H9 (cell line): ENCODE measurements around the gene SMYD1. TPM values are rescaled to one million over a fixed set of nuclear protein-coding genes. Genes with fewer than 3 reads are reported as not detected.

ENCODE experiments used
- DNase-seq: peaks from one replicate; pipeline ENCODE4 v3.0.0-alpha.2; 2017
- H2AFZ ChIP-seq: one replicate; pipeline ENCODE4 v1.6.1; 2013; ENCODE audit warnings: mild to moderate bottlenecking, low read length, control low read depth, moderate library complexity
- H2AK5ac ChIP-seq: 2 replicates; pipeline ENCODE4 v1.6.1; 2013; ENCODE audit warnings: low read length, control low read depth, mixed read lengths; ENCODE audit not compliant: insufficient read length
- H2BK120ac ChIP-seq: one replicate; pipeline ENCODE4 v1.6.1; 2013; ENCODE audit warnings: low read depth, mild to moderate bottlenecking, low read length, control low read depth, inconsistent platforms; ENCODE audit not compliant: poor library complexity, severe bottlenecking
- H2BK12ac ChIP-seq: 2 replicates; pipeline ENCODE4 v1.6.1; 2013; ENCODE audit warnings: low read length, control low read depth, mixed read lengths, low read depth; ENCODE audit not compliant: insufficient read length
- H2BK15ac ChIP-seq: 2 replicates; pipeline ENCODE4 v1.6.1; 2013; ENCODE audit warnings: low read depth, low read length, control low read depth
- H2BK20ac ChIP-seq: one replicate; pipeline ENCODE4 v1.6.1; 2013; ENCODE audit warnings: low read depth, mild to moderate bottlenecking, low read length, control low read depth, inconsistent platforms; ENCODE audit not compliant: poor library complexity, severe bottlenecking
- H2BK5ac ChIP-seq: 2 replicates; pipeline ENCODE4 v1.6.1; 2013; ENCODE audit warnings: low read length, control low read depth, mixed read lengths; ENCODE audit not compliant: insufficient read length
- H3K14ac ChIP-seq: 2 replicates; pipeline ENCODE4 v1.6.1; 2013; ENCODE audit warnings: low read length, control low read depth; ENCODE audit not compliant: insufficient read depth
- H3K18ac ChIP-seq: 2 replicates; pipeline ENCODE4 v1.6.1; 2013; ENCODE audit warnings: low read depth, mild to moderate bottlenecking, mixed read lengths, low read length, control low read depth; ENCODE audit not compliant: insufficient read length
- H3K23ac ChIP-seq: 2 replicates; pipeline ENCODE4 v1.6.1; 2013; ENCODE audit warnings: low read length, control low read depth, mixed read lengths, low read depth; ENCODE audit not compliant: insufficient read length
- H3K23me2 ChIP-seq: 2 replicates; pipeline ENCODE4 v1.6.1; 2013; ENCODE audit warnings: low read depth, mild to moderate bottlenecking, mixed read lengths, low read length, control low read depth; ENCODE audit not compliant: insufficient read length, poor library complexity, severe bottlenecking
- H3K27ac ChIP-seq: 2 replicates; pipeline ENCODE4 v1.5.1; 2013; ENCODE audit warnings: low read length, control low read depth, mixed read lengths, low read depth; ENCODE audit not compliant: insufficient read length
- H3K27me3 ChIP-seq: 2 replicates; pipeline ENCODE4 v1.6.1; 2013; ENCODE audit warnings: low read length, control low read depth, inconsistent platforms; ENCODE audit not compliant: insufficient read depth
- H3K4ac ChIP-seq: 2 replicates; pipeline ENCODE4 v1.6.1; 2013; ENCODE audit warnings: low read depth, mild to moderate bottlenecking, control low read depth, inconsistent platforms, low read length, moderate library complexity
- H3K4me1 ChIP-seq: 2 replicates; pipeline ENCODE4 v1.6.1; 2013; ENCODE audit warnings: low read length, control low read depth, inconsistent platforms; ENCODE audit not compliant: insufficient read depth
- H3K4me2 ChIP-seq: 2 replicates; pipeline ENCODE4 v1.6.1; 2013; ENCODE audit warnings: low read length, control low read depth, mixed read lengths; ENCODE audit not compliant: insufficient read length, insufficient read depth
- H3K56ac ChIP-seq: 2 replicates; pipeline ENCODE4 v1.6.1; 2013; ENCODE audit warnings: low read depth, mild to moderate bottlenecking, mixed read lengths, low read length, control low read depth; ENCODE audit not compliant: insufficient read length
- H3K79me1 ChIP-seq: 2 replicates; pipeline ENCODE4 v1.6.1; 2013; ENCODE audit warnings: low read depth, mild to moderate bottlenecking, moderate library complexity, low read length, control low read depth, inconsistent platforms; ENCODE audit not compliant: insufficient read depth, poor library complexity, severe bottlenecking
- H3K79me2 ChIP-seq: 2 replicates; pipeline ENCODE4 v1.6.1; 2013; ENCODE audit warnings: low read length, control low read depth, inconsistent platforms; ENCODE audit not compliant: insufficient read depth
- H3K9ac ChIP-seq: 2 replicates; pipeline ENCODE4 v1.6.1; 2013; ENCODE audit warnings: low read length, control low read depth, mixed read lengths; ENCODE audit not compliant: insufficient read length; ENCODE audit errors: extremely low read depth
- H3K9me3 ChIP-seq: one replicate; pipeline ENCODE4 v1.6.1; 2013; ENCODE audit warnings: low read depth, low read length, inconsistent platforms; ENCODE audit not compliant: control insufficient read depth
- H3T11ph ChIP-seq: one replicate; pipeline ENCODE4 v1.6.1; 2013; ENCODE audit warnings: mild to moderate bottlenecking, low read length, control low read depth, inconsistent platforms
- H4K20me1 ChIP-seq: one replicate; pipeline ENCODE4 v1.6.1; 2013; ENCODE audit not compliant: control insufficient read depth, insufficient read length, insufficient read depth
- H4K5ac ChIP-seq: 2 replicates; pipeline ENCODE4 v1.6.1; 2013; ENCODE audit warnings: low read depth, mild to moderate bottlenecking, mixed read lengths, low read length, control low read depth; ENCODE audit not compliant: insufficient read length
- H4K8ac ChIP-seq: replicated peaks from 2 replicates; pipeline ENCODE4 v1.6.1; 2013; ENCODE audit warnings: low read length, control low read depth, mixed read lengths, low read depth; ENCODE audit not compliant: insufficient read length
- H4K91ac ChIP-seq: 2 replicates; pipeline ENCODE4 v1.6.1; 2013; ENCODE audit warnings: low read depth, mild to moderate bottlenecking, moderate library complexity, mixed read lengths, low read length, control low read depth; ENCODE audit not compliant: insufficient read length
- H3K27ac Mint-ChIP-seq, 3 experiments: 2 replicates in 2 of 3; 3 replicates in 1 of 3; pipeline ENCODE4 v1.8.0; 2020 to 2021; ENCODE audit warnings: mixed read lengths in 3 of 3, mild to moderate bottlenecking in 1 of 3, moderate library complexity in 1 of 3
- H3K27me3 Mint-ChIP-seq: 2 replicates; pipeline ENCODE4 v1.8.0; 2021; ENCODE audit warnings: low read depth, mild to moderate bottlenecking, moderate library complexity, mixed read lengths
- H3K36me3 Mint-ChIP-seq, 3 experiments: 2 replicates in 2 of 3; 3 replicates in 1 of 3; pipeline ENCODE4 v1.8.0; 2020 to 2021; ENCODE audit warnings: low read depth in 3 of 3, mixed read lengths in 3 of 3; ENCODE audit not compliant: insufficient read depth in 1 of 3
- H3K4me1 Mint-ChIP-seq, 2 experiments: 2 replicates each; pipeline ENCODE4 v1.8.0; 2020; ENCODE audit warnings: mixed read lengths in 2 of 2
- H3K4me3 Mint-ChIP-seq, 2 experiments: 2 replicates in 1 of 2; 3 replicates in 1 of 2; pipeline ENCODE4 v1.8.0; 2020 to 2021; ENCODE audit warnings: mild to moderate bottlenecking in 2 of 2, mixed read lengths in 2 of 2, moderate library complexity in 1 of 2
- H3K9me3 Mint-ChIP-seq, 2 experiments: 2 replicates in 1 of 2; 3 replicates in 1 of 2; pipeline ENCODE4 v1.8.0; 2020; ENCODE audit warnings: mild to moderate bottlenecking in 2 of 2, mixed read lengths in 2 of 2, moderate library complexity in 1 of 2
- WGBS: extraction: QIAGEN DNeasy Blood & Tissue Kit; methylation state at CpG from one replicate; pipeline ENCODE4 v1.1.7; 2013; ENCODE audit warnings: missing lambda C conversion rate, low lambda C conversion rate, mixed read lengths; ENCODE audit not compliant: insufficient read length; ENCODE audit errors: extremely low coverage; 5-methylcytosine and 5-hydroxymethylcytosine counted together
- total RNA-seq: library from RNA; stranded (reverse); gene quantifications from 2 replicates; pipeline ENCODE4 v1.2.1, GENCODE V29; 2021
- TF ChIP-seq, protein P1 (sequence below): fragments of 200-600 bp; sonication (generic); conservative IDR thresholded peaks from 3 replicates; pipeline ENCODE4 v1.8.0; 2021; ENCODE audit warnings: antibody characterized with exemption, mild to moderate bottlenecking

SMYD1 gene
- total RNA-seq, 1 experiment from 2014 or later = not detected

GRCh38 chr2:88077080-88077479 is 9.5 kb downstream of the SMYD1 start:
- Mint-ChIP-seq H3K4me3 (no peak overlapping the region), H3K9me3 (peaks cover 6 to 9% of the 10 kb centered on the region in 2 experiments; a peak in 4 of 5 replicates), H3K27ac (no peak overlapping the region), H3K36me3 (no peaks in the 10 kb centered on the region), H3K4me1 (peaks cover 6 to 7% of the 10 kb centered on the region in 2 experiments), H3K27me3 (no peaks in the 10 kb centered on the region; the same call in 1 of the 2 replicates)
- H3K14ac ChIP-seq = peak overlapping the region; percentile 82
- H3K23me2 ChIP-seq = no peaks in the 10 kb centered on the region
- no peak overlapping the region for H2BK5ac ChIP-seq
- peak overlapping the region; percentile 64 for H4K8ac ChIP-seq
- no CpG with 5 or more reads among the region's 8 CpGs for WGBS
- H2BK120ac ChIP-seq = no peak overlapping the region
- H2BK12ac ChIP-seq = no peak overlapping the region
- no peak overlapping the region for H2AFZ ChIP-seq
- H3K79me2 ChIP-seq = no peaks in the 10 kb centered on the region
- H3T11ph ChIP-seq = no peak overlapping the region
- H4K91ac ChIP-seq = no peak overlapping the region
- H3K4ac ChIP-seq = no peak overlapping the region
- H3K79me1 ChIP-seq = no peaks in the 10 kb centered on the region
- no peak overlapping the region for H3K9ac ChIP-seq
- no peak for DNase-seq
- no peaks in the 10 kb centered on the region for H3K9me3 ChIP-seq
- no peak overlapping the region for H2BK20ac ChIP-seq
- no peaks in the 10 kb centered on the region for H3K27me3 ChIP-seq
- no peak overlapping the region for H3K56ac ChIP-seq
- no peaks in the 10 kb centered on the region for H3K4me1 ChIP-seq
- TF ChIP-seq, protein P1, sequence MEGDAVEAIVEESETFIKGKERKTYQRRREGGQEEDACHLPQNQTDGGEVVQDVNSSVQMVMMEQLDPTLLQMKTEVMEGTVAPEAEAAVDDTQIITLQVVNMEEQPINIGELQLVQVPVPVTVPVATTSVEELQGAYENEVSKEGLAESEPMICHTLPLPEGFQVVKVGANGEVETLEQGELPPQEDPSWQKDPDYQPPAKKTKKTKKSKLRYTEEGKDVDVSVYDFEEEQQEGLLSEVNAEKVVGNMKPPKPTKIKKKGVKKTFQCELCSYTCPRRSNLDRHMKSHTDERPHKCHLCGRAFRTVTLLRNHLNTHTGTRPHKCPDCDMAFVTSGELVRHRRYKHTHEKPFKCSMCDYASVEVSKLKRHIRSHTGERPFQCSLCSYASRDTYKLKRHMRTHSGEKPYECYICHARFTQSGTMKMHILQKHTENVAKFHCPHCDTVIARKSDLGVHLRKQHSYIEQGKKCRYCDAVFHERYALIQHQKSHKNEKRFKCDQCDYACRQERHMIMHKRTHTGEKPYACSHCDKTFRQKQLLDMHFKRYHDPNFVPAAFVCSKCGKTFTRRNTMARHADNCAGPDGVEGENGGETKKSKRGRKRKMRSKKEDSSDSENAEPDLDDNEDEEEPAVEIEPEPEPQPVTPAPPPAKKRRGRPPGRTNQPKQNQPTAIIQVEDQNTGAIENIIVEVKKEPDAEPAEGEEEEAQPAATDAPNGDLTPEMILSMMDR = no peak
- no peak overlapping the region for H3K4me2 ChIP-seq
- H4K5ac ChIP-seq = no peak overlapping the region
- H2AK5ac ChIP-seq = no peak overlapping the region
- H3K23ac ChIP-seq = no peak overlapping the region
- peak overlapping the region; percentile 41 for H3K18ac ChIP-seq
- H2BK15ac ChIP-seq = no peak overlapping the region
- no peaks in the 10 kb centered on the region for H4K20me1 ChIP-seq
- H3K27ac ChIP-seq = no peak overlapping the region
